KOPT-K1 (cell line): ENCODE data around the gene CHRD.

ENCODE experiments used
- H3K27ac ChIP-seq: fragments of 200-600 bp; sonication (generic); 2 replicates; pipeline ENCODE4 v1.5.1; 2016; ENCODE audit warnings: antibody characterized with exemption, mild to moderate bottlenecking, low read depth, low read length; ENCODE audit not compliant: poor library complexity, severe bottlenecking
- H3K36me3 ChIP-seq: fragments of 200-600 bp; sonication (generic); 2 replicates; pipeline ENCODE4 v1.5.1; 2017; ENCODE audit warnings: antibody characterized with exemption, mild to moderate bottlenecking, low read length, moderate library complexity; ENCODE audit not compliant: insufficient read depth
- H3K9me3 ChIP-seq: fragments of 200-600 bp; sonication (generic); 2 replicates; pipeline ENCODE4 v1.5.1; 2017; ENCODE audit warnings: antibody characterized with exemption, low read length, mild to moderate bottlenecking; ENCODE audit not compliant: insufficient read depth, poor library complexity, severe bottlenecking

CHRD gene

DNA sequence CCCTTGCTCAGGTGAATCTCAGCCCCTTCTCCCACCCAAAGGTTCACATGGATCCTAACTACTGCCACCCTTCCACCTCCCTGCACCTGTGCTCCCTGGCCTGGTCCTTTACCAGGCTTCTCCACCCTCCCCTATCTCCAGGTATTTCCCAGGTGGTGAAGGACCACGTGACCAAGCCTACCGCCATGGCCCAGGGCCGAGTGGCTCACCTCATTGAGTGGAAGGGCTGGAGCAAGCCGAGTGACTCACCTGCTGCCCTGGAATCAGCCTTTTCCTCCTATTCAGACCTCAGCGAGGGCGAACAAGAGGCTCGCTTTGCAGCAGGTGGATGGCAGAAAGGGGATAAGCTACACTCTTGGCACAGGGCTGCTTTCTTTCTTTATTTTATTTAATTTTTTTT is 37.9 kb upstream of the CHRD start:
- Histone ChIP-seq H3K27ac (no peak overlapping the region), H3K36me3 (no peaks in the 10 kb centered on the region), H3K9me3 (no peaks in the 10 kb centered on the region)

DNA sequence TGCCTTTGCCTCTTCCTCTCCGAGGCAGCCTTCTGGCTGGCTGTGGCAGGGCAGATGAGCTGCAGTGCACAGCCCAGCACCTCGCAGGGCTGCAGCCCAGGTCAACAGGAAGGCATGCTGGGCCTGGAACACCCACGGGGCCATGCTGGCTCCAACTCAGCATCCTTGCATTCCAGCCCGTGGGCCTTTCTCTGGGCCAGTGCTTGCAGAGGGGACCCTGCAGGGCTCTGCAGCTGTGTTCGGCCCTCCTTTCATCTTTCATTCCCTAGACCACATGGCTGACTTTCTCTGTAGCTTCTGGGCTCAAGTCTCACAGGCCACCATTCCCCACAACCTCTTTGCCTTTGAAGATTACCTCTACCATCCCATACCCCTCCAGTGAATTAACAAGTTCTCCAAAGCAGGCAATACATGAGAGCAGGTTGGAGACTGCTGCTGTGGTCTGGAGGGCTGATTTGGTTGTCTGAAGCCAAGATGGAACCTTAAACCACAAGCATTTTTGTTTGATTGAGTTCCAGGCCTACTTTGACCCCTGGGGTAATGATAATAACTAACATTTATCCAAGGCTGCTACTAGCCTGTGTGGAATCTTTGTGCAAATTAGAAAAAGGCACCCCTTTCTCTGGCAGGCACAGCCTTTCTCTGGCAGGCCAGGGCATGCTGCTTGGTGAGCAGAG is 36.5 kb upstream of the CHRD start:
- H3K9me3 ChIP-seq, result no peaks in the 10 kb centered on the region
- H3K27ac ChIP-seq, result no peak overlapping the region
- no peaks in the 10 kb centered on the region for H3K36me3 ChIP-seq

DNA sequence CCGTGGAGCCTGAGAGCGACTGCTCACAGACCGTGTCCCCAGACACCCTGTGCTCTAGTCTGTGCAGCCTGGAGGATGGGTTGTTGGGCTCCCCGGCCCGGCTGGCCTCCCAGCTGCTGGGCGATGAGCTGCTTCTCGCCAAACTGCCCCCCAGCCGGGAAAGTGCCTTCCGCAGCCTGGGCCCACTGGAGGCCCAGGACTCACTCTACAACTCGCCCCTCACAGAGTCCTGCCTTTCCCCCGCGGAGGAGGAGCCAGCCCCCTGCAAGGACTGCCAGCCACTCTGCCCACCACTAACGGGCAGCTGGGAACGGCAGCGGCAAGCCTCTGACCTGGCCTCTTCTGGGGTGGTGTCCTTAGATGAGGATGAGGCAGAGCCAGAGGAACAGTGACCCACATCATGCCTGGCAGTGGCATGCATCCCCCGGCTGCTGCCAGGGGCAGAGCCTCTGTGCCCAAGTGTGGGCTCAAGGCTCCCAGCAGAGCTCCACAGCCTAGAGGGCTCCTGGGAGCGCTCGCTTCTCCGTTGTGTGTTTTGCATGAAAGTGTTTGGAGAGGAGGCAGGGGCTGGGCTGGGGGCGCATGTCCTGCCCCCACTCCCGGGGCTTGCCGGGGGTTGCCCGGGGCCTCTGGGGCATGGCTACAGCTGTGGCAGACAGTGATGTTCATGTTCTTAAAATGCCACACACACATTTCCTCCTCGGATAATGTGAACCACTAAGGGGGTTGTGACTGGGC is 35.1 kb upstream of the CHRD start:
- Histone ChIP-seq H3K9me3 (no peaks in the 10 kb centered on the region), H3K36me3 (no peaks in the 10 kb centered on the region), H3K27ac (no peak overlapping the region)

- Histone ChIP-seq H3K27ac (no peak overlapping the region), H3K36me3 (no peaks in the 10 kb centered on the region), H3K9me3 (no peaks in the 10 kb centered on the region)
Measured at GRCh38 chr3:184345317-184346144, 34.3 kb upstream of the CHRD start.

DNA sequence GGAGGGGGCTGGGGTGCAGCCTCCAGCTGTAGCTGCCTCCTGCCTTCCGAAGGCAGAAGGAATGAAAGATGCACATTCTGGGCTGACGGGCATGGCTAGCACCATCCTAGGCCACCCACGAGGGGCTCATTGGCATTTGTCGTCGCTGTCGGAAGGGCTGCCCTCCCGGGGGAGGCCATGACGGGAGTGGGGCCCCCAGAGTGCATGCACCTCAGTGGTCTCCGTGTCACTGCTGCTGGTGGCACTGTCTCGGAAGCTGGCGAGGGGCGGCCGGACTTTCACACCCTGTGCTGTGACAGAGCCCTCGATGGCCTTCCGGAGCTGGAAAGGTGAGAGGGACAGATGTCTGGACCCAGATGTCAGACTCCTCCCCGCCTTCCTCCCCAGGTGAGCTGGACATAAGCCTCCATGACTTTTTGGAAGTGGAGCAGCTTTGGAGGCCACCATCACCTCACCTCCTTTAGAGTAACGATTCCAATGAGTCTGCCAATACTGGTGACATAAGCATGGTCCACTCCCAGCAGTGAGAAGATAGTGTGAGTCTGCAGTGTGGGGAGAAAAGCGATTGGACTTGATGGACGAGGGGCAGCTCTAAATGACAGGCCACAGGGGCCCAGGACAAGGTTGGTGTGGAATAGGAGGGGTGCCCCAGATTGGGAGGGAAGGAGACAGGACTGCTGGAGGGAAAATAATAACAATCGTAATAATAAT is 33.2 kb upstream of the CHRD start:
- H3K36me3 ChIP-seq, result no peaks in the 10 kb centered on the region
- H3K9me3 ChIP-seq, result no peaks in the 10 kb centered on the region
- H3K27ac ChIP-seq, result no peak overlapping the region

DNA sequence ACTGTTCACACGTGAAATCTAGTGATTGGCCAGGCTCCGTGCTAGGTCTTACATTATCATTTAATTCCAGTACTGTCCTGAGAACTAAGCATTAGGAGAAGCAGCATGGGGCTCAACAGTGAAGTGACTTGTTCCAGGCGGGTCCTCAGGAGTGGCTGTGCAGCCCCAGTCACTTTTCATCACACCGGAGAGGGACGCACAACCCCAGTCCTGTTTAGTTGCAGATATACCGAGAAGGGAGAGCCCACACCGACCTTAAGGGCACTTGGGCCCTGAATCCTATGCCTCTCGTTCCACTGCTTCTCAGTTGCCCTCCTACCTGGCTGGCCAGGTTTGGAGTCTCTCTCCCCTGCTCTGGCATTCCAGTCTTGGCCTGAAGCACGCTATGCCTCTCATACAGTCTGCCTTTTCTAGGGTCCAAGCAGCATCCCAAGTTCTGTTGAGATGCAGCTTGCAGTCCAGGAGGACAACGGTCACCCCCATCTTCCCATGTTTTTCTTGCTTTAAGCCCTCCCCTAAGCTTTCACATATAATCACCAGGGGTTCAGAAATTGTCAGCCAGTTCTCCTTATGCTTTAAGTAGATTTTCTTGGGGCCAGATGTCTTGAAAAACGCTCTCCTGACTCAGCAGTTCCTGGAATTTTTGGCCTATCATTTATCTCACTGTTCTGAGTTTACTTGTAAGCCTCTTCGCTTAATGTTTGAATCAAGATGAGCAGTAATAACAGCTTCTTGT is 32.4 kb upstream of the CHRD start:
- no peak overlapping the region for H3K27ac ChIP-seq
- H3K36me3 ChIP-seq, result no peaks in the 10 kb centered on the region
- no peaks in the 10 kb centered on the region for H3K9me3 ChIP-seq

- H3K27ac ChIP-seq, result no peak overlapping the region
- H3K36me3 ChIP-seq, result no peaks in the 10 kb centered on the region
Measured at GRCh38 chr3:184348057-184348382, 31.8 kb upstream of the CHRD start.

GRCh38 chr3:184349563-184350470 is 30.0 kb upstream of the CHRD start:
- Histone ChIP-seq H3K36me3 (no peaks in the 10 kb centered on the region), H3K9me3 (no peaks in the 10 kb centered on the region), H3K27ac (no peak overlapping the region)

More at GRCh38 chr3:184348057-184348382, 31.8 kb upstream of the CHRD start:
- H3K9me3 ChIP-seq, result no peaks in the 10 kb centered on the region

GRCh38 chr3:184350618-184351017 is 29.2 kb upstream of the CHRD start:
- no peaks in the 10 kb centered on the region for H3K36me3 ChIP-seq
- no peaks in the 10 kb centered on the region for H3K9me3 ChIP-seq
- no peak overlapping the region for H3K27ac ChIP-seq

DNA sequence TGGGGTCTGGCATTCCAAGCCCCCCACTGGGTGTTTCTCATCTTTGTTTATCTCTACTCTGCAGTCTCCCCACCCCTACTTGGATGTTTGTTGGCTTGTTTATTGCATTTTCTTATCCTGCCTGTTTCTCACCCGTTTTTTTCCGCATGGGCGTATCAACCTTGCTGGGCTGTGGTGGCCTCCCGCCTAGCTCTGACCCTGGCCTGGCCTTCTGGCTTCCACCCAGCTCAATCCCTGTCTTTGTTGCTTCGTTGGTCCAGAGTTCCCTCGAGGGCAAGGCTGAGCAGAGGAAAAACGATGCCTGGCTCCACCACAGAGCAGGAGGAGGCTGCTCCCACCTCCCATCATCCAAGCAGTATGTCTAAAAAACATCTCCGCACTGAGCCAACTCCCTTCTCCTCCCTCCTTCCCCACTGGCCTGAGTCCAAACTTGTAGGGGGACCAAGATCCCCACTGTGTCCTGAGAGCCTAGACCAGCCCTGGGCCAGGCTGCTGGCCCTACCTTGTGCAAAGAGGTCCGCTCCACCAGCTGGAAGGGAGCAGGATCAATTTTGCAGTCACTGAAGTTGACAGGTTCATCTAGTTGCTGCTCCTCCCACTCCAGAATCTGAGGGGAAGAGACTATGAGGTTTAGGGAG is 28.2 kb upstream of the CHRD start:
- no peaks in the 10 kb centered on the region for H3K36me3 ChIP-seq
- H3K27ac ChIP-seq, result no peak overlapping the region
- no peaks in the 10 kb centered on the region for H3K9me3 ChIP-seq

- H3K9me3 ChIP-seq, result no peaks in the 10 kb centered on the region
- H3K27ac ChIP-seq, result no peak overlapping the region
- H3K36me3 ChIP-seq, result no peaks in the 10 kb centered on the region; the same call in 1 of the 2 replicates
Measured at GRCh38 chr3:184352149-184352785, 27.6 kb upstream of the CHRD start.

DNA sequence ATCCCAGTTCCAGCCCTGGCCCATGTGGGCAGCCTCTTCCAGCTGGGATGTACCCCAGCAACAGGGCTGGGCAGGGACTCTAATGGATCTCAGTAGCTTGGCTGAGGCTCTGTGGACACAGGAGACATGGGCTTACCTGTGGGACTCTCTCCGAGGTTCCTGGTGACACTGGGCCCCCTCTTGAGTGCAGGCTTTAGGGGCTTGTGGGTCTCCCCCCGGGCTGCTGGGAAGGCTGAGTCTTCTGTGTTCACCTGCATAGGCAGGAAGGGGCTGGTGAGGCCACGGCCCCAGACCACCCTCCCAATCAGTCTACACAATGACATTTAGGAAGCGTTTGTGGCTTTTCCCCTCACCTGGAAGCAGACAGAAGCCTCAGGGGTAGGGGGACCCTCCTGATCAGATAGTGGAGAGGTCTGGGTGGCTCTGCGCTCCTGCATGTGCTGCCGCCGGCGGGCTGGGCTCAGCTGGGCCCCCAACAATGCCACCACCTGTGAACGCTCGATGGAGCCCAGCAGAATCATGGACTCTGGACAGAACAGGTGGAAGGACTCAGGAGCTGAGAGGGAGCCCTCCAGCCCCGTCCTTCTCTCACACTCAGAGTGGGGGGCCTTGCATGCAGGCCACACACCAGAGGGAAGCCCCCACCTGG is 26.8 kb upstream of the CHRD start:
- no peak overlapping the region for H3K27ac ChIP-seq
- no peaks in the 10 kb centered on the region for H3K9me3 ChIP-seq
- H3K36me3 ChIP-seq, result no peaks in the 10 kb centered on the region; the same call in 1 of the 2 replicates
